ENCODE results near the gene TMEM232. TPM values are rescaled to one million over a fixed set of nuclear protein-coding genes. Genes with fewer than 3 reads are reported as not detected.

Gene TMEM232
- total RNA-seq, 1 experiment from 2014 or later = 1.3 TPM

DNA sequence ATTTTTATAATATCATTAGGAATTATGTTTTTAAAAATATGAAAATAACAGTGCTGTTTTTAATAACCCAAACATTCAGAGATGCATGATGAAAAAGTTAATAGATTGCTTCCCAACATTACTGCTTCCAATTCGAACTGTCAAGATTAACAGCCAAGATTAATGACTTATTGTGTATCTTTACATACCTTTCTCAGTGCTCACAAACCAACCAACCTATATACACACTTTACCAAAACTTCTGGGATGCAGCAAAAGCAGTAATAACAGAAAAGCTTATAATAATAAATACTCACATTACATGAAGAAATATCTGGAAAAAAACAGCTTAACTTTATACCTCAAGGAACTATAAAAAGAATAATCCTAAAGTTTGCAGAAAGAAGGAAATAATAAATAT, 82.1 kb downstream of the TMEM232 start (continued):
- TF ChIP-seq, protein P1, sequence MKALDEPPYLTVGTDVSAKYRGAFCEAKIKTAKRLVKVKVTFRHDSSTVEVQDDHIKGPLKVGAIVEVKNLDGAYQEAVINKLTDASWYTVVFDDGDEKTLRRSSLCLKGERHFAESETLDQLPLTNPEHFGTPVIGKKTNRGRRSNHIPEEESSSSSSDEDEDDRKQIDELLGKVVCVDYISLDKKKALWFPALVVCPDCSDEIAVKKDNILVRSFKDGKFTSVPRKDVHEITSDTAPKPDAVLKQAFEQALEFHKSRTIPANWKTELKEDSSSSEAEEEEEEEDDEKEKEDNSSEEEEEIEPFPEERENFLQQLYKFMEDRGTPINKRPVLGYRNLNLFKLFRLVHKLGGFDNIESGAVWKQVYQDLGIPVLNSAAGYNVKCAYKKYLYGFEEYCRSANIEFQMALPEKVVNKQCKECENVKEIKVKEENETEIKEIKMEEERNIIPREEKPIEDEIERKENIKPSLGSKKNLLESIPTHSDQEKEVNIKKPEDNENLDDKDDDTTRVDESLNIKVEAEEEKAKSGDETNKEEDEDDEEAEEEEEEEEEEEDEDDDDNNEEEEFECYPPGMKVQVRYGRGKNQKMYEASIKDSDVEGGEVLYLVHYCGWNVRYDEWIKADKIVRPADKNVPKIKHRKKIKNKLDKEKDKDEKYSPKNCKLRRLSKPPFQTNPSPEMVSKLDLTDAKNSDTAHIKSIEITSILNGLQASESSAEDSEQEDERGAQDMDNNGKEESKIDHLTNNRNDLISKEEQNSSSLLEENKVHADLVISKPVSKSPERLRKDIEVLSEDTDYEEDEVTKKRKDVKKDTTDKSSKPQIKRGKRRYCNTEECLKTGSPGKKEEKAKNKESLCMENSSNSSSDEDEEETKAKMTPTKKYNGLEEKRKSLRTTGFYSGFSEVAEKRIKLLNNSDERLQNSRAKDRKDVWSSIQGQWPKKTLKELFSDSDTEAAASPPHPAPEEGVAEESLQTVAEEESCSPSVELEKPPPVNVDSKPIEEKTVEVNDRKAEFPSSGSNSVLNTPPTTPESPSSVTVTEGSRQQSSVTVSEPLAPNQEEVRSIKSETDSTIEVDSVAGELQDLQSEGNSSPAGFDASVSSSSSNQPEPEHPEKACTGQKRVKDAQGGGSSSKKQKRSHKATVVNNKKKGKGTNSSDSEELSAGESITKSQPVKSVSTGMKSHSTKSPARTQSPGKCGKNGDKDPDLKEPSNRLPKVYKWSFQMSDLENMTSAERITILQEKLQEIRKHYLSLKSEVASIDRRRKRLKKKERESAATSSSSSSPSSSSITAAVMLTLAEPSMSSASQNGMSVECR (CRISPR knock-in tag; IDR thresholded peaks at IDR 0.05; ENCODE audit: borderline replicate concordance) = no peak
- TF ChIP-seq, protein P2, sequence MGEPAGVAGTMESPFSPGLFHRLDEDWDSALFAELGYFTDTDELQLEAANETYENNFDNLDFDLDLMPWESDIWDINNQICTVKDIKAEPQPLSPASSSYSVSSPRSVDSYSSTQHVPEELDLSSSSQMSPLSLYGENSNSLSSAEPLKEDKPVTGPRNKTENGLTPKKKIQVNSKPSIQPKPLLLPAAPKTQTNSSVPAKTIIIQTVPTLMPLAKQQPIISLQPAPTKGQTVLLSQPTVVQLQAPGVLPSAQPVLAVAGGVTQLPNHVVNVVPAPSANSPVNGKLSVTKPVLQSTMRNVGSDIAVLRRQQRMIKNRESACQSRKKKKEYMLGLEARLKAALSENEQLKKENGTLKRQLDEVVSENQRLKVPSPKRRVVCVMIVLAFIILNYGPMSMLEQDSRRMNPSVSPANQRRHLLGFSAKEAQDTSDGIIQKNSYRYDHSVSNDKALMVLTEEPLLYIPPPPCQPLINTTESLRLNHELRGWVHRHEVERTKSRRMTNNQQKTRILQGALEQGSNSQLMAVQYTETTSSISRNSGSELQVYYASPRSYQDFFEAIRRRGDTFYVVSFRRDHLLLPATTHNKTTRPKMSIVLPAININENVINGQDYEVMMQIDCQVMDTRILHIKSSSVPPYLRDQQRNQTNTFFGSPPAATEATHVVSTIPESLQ (CRISPR knock-in tag; IDR thresholded peaks at IDR 0.05) = no peak
- no peak for TF ChIP-seq ZNF121 (CRISPR knock-in tag; IDR thresholded peaks at IDR 0.05)
- TF ChIP-seq NR3C1 (CRISPR knock-in tag; conservative IDR thresholded peaks at IDR 0.05; ENCODE audit: low read depth) = no peak
- no peak for TF ChIP-seq MYBL2 (CRISPR knock-in tag; IDR thresholded peaks at IDR 0.05)
- TF ChIP-seq ZBTB21 (CRISPR knock-in tag; IDR thresholded peaks at IDR 0.05; ENCODE audit: borderline replicate concordance) = no peak

GRCh38 chr5:110638970-110639902, 87.2 kb downstream of the TMEM232 start:
- H3K4me1 Mint-ChIP-seq = 0 out of 2 replicates have a peak, but pooled peaks cover 4% of the 10 kb centered on the region
- H3K36me3 Mint-ChIP-seq = no peaks in the 10 kb centered on the region
- no peaks in the 10 kb centered on the region for H3K27me3 Mint-ChIP-seq (ENCODE audit: low read depth)
- ATAC-seq (peak; percentile 51), DNase-seq (ENCODE audit: low spot score) (no peak)
- no peak overlapping the region for H3K27ac Mint-ChIP-seq
- H3K4me3 Mint-ChIP-seq = no peak overlapping the region
- ChIA-PET CTCF (interaction anchor here (1.2 to 1.3 kb wide), 2 partner anchors 14 to 379 kb away, joined by 3 read pairs; no protein-coding TSS in a partner anchor), POLR2A (no interaction called here)
- H3K9me3 Mint-ChIP-seq = no peaks in the 10 kb centered on the region
- TF ChIP-seq CREB1 (CRISPR knock-in tag; IDR thresholded peaks at IDR 0.05) (no peak), FOXP1 (CRISPR knock-in tag; IDR thresholded peaks at IDR 0.05; ENCODE audit: borderline replicate concordance) (no peak), IRF2 (CRISPR knock-in tag; IDR thresholded peaks at IDR 0.05; ENCODE audit: borderline replicate concordance, low read depth) (no peak), ATF2 (CRISPR knock-in tag; IDR thresholded peaks at IDR 0.05; ENCODE audit: borderline replicate concordance, low read depth) (no peak), SMAD3 (CRISPR knock-in tag; IDR thresholded peaks at IDR 0.05; ENCODE audit: borderline replicate concordance) (no peak), SP1 (CRISPR knock-in tag; conservative IDR thresholded peaks at IDR 0.05) (no peak), CBFB (CRISPR knock-in tag; IDR thresholded peaks at IDR 0.05; ENCODE audit: low read depth) (no peak), FOXP4 (CRISPR knock-in tag; IDR thresholded peaks at IDR 0.05) (no peak), HMGA2 (CRISPR knock-in tag; IDR thresholded peaks at IDR 0.05) (no peak)
- TF ChIP-seq, protein P3, sequence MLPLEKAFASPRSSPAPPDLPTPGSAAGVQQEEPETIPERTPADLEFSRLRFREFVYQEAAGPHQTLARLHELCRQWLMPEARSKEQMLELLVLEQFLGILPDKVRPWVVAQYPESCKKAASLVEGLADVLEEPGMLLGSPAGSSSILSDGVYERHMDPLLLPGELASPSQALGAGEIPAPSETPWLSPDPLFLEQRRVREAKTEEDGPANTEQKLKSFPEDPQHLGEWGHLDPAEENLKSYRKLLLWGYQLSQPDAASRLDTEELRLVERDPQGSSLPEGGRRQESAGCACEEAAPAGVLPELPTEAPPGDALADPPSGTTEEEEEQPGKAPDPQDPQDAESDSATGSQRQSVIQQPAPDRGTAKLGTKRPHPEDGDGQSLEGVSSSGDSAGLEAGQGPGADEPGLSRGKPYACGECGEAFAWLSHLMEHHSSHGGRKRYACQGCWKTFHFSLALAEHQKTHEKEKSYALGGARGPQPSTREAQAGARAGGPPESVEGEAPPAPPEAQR (CRISPR knock-in tag; IDR thresholded peaks at IDR 0.05) = no peak
- TF ChIP-seq, protein P4, sequence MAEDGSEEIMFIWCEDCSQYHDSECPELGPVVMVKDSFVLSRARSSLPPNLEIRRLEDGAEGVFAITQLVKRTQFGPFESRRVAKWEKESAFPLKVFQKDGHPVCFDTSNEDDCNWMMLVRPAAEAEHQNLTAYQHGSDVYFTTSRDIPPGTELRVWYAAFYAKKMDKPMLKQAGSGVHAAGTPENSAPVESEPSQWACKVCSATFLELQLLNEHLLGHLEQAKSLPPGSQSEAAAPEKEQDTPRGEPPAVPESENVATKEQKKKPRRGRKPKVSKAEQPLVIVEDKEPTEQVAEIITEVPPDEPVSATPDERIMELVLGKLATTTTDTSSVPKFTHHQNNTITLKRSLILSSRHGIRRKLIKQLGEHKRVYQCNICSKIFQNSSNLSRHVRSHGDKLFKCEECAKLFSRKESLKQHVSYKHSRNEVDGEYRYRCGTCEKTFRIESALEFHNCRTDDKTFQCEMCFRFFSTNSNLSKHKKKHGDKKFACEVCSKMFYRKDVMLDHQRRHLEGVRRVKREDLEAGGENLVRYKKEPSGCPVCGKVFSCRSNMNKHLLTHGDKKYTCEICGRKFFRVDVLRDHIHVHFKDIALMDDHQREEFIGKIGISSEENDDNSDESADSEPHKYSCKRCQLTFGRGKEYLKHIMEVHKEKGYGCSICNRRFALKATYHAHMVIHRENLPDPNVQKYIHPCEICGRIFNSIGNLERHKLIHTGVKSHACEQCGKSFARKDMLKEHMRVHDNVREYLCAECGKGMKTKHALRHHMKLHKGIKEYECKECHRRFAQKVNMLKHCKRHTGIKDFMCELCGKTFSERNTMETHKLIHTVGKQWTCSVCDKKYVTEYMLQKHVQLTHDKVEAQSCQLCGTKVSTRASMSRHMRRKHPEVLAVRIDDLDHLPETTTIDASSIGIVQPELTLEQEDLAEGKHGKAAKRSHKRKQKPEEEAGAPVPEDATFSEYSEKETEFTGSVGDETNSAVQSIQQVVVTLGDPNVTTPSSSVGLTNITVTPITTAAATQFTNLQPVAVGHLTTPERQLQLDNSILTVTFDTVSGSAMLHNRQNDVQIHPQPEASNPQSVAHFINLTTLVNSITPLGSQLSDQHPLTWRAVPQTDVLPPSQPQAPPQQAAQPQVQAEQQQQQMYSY (CRISPR knock-in tag; IDR thresholded peaks at IDR 0.05) = no peak
- TF ChIP-seq, protein P5, sequence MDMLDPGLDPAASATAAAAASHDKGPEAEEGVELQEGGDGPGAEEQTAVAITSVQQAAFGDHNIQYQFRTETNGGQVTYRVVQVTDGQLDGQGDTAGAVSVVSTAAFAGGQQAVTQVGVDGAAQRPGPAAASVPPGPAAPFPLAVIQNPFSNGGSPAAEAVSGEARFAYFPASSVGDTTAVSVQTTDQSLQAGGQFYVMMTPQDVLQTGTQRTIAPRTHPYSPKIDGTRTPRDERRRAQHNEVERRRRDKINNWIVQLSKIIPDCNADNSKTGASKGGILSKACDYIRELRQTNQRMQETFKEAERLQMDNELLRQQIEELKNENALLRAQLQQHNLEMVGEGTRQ (CRISPR knock-in tag; IDR thresholded peaks at IDR 0.05) = no peak

All from WTC11 (cell line).